ENCODE data around the gene LEP.
"Not testable (repeated sequence)": the region's sequence is repeated elsewhere in the genome, so short reads cannot be mapped to it uniquely, and the experiment has no call there.

LEP gene

DNA sequence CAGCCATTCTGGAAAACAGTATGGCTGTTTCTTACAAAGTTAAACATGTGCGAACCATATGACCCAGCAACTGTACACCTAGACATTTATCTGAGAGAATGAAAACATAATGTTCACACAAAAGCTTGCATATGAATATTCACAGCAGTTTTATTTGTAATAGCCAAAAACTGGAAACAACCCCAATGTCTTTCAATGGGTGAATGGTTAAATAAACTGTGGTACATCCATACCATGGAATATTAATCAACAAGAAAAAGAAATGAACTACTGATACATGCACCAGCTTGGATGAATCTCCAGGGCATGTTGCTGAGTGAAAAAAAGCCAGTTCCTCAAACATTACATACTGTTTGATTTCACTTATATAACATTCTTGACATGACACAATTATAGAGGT, 37.3 kb downstream of the LEP start:
- DNase-seq: no peak

DNA sequence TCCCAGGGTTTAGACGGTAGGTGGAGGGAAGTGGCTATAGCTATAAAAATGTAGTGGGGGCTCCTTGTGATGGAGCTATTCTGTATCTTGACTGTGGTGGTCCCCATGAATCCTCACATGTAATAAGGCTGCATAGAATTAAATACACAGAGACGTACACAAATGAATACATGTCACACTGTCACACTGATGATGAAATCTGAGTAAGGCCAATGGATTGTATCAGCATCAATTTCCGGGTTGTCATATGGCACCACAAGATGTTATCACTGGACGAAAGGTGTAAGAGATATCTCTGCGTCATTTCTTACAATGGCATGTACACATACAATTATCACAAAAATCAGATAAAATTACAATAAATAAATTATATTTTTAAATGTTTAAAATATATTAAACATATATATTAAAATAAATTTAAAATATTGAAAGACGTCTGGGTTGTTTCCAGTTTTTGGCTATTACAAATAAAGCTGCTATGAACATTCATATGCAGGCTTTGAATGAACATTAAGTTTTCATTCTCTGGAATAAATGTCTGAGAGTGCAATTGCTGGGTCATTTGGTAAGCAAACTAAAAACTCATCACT, 38.1 kb downstream of the LEP start:
- no peak for DNase-seq

DNA sequence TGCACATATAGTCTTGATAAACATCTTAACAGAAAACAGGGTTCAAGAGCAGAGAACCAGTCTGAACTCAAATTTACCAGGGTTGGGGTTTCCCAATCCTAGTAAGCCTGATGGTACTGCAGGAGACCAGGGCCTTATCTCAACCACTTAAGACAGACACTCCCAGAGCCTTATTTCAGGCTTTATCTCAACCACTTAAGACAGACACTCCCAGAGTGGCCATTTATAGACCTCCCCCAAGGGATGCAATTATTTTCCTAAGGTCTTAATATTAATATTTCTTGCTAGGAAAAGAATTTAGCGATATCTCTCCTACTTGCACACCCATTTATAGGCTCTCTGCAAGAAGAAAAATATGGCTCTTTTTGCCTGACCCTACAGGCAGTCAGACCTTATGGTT, 39.4 kb downstream of the LEP start:
- not testable (repeated sequence) for DNase-seq

DNA sequence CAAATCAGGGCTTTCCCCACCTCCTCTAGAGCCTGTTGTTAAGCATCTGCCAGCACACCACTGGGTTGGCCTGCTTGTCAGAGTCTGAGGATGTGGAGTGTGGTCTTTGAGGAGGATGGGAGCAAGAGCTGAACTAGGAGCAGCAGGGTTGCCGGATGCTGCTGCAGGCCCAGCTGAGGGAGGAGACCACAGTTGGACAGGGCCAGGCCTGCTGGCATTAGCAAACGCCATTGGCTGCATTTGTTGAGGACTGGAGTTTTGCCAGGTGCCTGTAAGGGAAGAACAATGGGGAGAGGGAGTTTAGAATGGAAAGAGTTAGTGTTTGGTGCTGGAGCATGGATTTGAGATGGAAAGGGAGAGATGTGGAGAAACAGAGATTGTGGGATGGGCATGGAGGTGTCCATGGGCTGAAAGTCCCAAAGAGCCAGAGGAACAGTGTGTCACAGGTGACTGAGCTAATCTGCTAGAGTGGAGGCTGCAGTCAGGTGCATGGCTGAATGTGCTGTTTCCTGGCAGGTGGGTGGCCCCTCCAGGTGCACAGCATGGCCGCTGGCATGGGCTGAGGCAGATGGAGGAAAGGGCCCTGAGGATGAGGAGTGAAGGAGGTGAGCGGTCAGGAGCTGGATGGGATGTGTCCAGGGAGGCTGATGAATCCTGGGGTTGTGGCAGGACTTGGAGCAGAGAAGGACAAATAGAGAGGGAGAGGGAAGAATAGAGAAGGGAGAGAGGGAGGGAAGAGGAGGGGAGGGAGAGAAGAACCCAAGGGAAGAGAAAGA, 40.7 kb downstream of the LEP start:
- no peak for DNase-seq

DNA sequence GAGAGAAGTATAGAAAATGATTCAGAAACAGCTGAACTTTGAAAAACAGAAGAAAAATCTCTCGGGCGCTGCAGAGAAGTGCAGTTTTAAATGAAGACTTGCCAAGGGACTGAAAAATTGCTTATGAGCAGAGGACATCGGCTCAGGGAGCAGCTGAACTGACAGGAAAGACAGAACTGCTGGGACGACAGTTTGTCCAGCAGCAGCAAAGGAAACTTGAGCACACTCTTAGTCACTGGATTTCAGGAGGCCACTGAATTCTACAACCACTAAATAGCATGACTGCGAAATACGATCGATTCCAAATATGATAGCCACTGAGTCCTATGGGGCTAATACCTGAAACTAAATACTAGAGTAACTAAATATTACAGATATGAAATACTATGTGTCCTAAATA, 43.0 kb downstream of the LEP start:
- no peak for DNase-seq

DNA sequence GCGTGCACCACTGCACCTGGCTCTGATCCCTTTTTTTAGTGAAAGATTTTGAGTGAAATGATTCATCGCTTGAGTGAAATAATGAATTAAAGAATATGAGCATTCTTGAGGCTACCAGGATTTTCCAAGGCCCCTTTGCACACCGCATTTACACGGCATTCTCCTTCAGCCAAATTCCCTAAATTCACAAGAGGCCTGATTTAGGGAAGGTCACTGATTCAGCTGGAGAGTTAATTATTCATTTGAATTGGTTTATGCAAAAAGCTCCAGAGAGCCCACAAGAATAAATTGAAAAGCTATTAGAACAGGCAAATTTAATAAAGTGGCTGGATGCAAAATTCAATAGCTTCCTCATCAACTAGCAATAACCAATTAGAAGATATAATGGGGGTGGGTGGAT, 46.5 kb downstream of the LEP start:
- DNase-seq: no peak

DNA sequence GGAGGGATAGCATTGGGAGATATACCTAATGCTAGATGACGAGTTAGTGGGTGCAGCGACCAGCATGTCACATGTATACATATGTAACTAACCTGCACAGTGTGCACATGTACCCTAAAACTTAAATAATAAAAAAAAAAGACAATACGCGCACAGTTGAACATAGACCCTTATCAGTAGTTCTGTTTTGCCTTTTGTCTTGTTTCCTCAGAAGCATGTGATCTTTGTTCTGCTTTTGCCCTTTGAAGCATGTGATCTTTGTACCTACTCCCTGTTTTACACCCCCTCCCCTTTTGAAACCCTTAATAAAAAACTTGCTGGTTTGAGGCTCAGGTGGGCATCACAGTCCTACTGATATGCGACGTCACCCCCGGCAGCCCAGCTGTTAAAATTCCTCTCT, 56.9 kb downstream of the LEP start:
- DNase-seq: not testable (repeated sequence)

DNA sequence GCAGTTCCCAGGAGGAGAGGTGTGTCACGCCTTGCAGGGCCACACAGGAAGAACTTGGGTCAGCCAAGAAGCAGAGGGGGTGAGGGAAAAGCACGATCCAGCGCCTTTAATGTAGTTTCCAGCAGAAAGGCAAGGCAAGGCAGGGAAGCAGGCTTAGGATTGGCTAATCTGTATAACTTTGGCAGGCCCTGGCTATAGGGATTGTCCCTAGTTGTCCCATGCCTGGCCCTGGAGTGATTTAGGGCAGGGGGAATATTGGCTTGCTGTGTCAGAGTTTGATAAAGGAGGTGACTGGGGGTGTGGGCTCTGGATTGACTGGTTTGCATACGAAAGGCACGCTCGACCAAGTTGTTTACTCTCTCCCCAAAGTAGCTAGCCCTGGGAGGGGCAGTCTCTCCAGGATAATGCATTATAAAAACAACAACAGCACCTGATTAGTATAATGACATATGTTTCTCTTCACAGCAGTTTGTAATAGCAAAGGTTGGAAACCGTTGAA, 58.1 kb downstream of the LEP start:
- DNase-seq: no peak

DNA sequence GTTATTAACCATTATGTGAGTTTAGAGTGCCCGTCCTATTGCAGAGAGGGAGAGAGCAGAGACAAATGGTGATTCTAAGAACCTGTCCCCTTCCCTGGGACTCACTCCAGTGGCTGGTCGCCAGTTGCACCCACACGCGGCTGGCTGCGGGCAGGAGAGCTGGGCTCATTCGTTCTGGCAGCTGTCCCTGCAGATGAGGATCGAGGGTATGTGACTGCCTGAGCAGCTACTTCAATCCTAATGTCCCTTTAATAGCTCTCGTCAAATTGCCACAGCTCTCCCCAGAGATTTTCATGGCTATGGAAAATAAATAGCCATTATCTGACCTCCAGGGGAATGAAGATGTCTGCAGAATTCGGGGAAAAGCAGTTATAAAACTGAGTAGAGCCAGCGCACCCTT, 61.1 kb downstream of the LEP start:
- DNase-seq: peak; percentile 17

DNA sequence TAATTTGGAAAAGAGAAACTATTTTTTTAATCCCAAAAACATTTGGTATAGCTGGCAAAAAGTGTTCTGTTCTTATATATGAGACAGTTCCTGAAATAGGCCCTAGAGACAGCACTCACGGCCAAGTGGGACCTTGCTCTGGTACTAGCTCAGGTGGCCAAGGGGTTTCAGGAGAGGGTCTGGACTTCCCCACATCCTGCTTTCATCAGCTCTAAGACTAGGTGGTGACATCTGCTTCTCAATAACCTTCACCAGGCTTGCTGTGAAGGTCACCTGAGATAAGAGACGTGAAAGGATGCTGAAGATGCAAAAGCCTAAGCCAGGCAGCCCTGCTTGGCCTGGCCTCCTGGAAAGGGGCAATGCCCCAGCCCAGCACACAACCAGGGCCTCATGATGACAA, 62.1 kb downstream of the LEP start:
- no peak for DNase-seq

DNA sequence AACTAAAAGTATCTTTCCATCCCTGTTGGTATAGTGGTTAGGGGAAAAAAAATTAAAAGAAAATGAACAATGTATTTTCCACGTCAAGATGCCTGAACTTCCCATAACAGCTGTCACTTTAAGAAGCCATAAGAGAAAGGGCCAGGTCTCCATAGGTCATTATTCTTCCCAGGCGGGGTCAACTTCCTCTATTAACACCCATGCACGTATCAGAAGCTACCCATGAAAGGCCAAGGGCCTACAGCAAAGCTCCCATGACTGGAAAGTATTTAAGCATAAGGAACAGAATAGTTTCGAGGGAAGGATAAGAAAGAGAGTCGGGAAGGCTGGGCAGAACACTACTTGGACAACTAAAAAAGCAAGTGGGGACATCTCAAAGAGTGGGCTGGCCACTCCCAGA, 62.6 kb downstream of the LEP start:
- no peak for DNase-seq

DNA sequence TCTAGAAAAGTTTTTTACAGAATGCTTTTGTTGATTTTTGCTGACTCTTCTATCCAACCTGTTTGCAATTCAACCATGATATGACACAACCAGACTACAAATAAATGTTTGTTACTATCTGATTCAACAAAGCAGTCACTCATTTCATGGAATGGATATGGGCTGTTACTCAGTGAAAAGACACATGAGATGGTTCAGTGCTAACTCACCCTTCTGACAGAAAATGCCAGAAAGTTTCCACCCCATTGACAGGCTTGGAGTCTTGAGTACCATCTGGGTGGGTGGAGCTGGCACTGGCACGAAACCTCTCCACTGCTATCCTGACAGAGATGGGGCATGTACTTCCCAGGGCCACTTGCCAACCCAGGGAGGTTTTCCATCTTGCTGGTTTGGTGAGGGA, 63.1 kb downstream of the LEP start:
- no peak for DNase-seq

DNA sequence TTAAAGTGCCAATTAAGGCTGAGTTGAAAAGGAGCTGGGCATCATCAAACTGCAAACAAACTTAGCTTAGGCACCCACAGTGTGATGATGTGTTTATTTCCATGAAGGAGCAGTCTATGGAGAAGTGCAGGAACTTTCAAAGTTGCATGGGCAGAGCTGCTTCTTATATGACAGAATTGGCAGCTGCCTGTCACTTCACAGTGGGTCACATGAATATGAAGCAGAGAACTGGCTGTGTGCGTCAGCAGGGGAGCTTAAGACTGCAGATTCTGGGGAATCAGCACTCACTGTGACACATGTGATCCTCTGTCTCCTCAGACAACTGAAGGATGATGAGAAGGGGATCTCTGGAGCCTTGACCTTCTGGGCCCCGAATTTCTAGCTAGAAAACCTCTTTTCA, 66.0 kb downstream of the LEP start:
- no peak for DNase-seq
